ENCODE results near the gene KSR2.

GRCh38 chr12:117522559-117522958 lies 446.2 kb downstream of the KSR2 start:
- TF ChIP-seq CTCF (IDR thresholded peaks at IDR 0.05) = no peak
- TF ChIP-seq POLR2A (IDR thresholded peaks at IDR 0.05) = no peak

All from ovary (tissue), 3 donors.